Osteocyte (in vitro differentiated cells): ENCODE data around the gene CCNY. TPM values are rescaled to one million over a fixed set of nuclear protein-coding genes. Genes with fewer than 3 reads are reported as not detected.

ENCODE experiments used
- DNase-seq: peaks from one replicate; pipeline ENCODE4 v3.0.0; 2021; ENCODE audit warnings: mixed read lengths; ENCODE audit not compliant: unreplicated experiment; ENCODE audit errors: extremely low spot score
- H3K27ac Mint-ChIP-seq: one replicate; pipeline ENCODE4 v1.8.0; 2021; ENCODE audit warnings: mild to moderate bottlenecking, mixed read lengths; ENCODE audit not compliant: unreplicated experiment
- H3K27me3 Mint-ChIP-seq: one replicate; pipeline ENCODE4 v1.8.0; 2021; ENCODE audit warnings: mixed read lengths; ENCODE audit not compliant: unreplicated experiment
- H3K36me3 Mint-ChIP-seq: one replicate; pipeline ENCODE4 v1.8.0; 2021; ENCODE audit warnings: mixed read lengths; ENCODE audit not compliant: unreplicated experiment
- H3K4me1 Mint-ChIP-seq: one replicate; pipeline ENCODE4 v1.8.0; 2021; ENCODE audit warnings: mixed read lengths; ENCODE audit not compliant: unreplicated experiment
- H3K4me3 Mint-ChIP-seq: one replicate; pipeline ENCODE4 v1.8.0; 2021; ENCODE audit warnings: mild to moderate bottlenecking, moderate library complexity, mixed read lengths; ENCODE audit not compliant: unreplicated experiment
- H3K9me3 Mint-ChIP-seq: one replicate; pipeline ENCODE4 v1.8.0; 2021; ENCODE audit warnings: mixed read lengths; ENCODE audit not compliant: unreplicated experiment
- CTCF ChIP-seq: fragments of 200-600 bp; sonication (generic); IDR thresholded peaks from 2 replicates; pipeline ENCODE4 v1.5.0; 2021; ENCODE audit warnings: antibody characterized with exemption, mild to moderate bottlenecking, moderate library complexity
- long read RNA-seq: library from polyadenylated mRNA; unstranded; transcript quantifications from one replicate; pipeline ENCODE4 v2.0.0, GENCODE V29; 2021
- total RNA-seq: library from RNA; stranded (reverse); gene quantifications from 2 replicates; pipeline ENCODE4 v1.2.1, GENCODE V29; 2021

The CCNY gene
- total RNA-seq: 72.0 and 76.4 TPM in 2 replicates
- long read RNA-seq, transcript CCNY-203 (10 exons, 3,960 nt): major isoform, 5 of 31 reads
- long read RNA-seq, partial matches to known transcripts: 7 of 31 reads
- long read RNA-seq, other reads (novel, unspliced or antisense): 19 of 31 reads

DNA sequence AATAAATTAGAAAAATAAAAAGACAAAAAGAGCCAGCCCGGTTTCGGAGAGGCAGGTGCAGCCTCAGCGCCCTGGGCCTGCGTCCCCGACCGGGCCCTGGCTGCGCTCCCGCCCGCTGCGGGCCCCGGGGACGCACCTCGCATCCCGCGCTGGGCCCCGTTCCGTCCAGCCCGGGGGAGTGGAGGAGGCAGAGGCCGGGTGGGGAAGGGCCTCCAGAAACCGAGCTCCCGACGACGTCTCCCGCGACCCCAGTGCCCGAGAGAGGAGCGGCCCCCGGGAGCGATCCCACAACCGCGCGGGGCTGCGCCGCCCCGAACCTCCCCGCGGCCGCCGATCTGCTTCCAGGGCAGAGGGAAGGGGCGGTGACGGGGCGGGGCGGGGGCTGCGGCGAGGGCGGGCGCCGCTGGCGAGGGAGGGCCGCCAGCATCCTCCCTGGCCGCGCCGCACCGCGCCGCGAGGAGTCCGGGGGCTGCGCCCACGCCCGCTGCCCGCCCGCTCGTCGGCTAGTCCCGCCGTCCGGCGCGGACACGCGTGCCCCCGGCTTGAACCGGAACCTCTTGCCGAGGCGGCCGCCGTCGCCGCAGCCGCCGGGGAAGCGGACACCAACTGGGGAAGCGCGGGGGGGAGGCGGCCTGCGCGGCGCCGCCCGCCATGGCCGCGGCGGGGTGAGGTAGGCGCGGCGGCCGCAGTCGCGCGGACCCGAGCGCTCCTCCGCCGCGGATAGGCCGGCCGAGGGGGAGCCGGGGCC, at the start of gene CCNY:
TSS of gene CCNY (plus strand) at position 426 of the 748 bp plus-strand sequence. CDS start 545 bp downstream, outside the sequence.
- Mint-ChIP-seq H3K4me3 (peak within 1 kb of the TSS; percentile 89), H3K27ac (peak within 1 kb of the TSS; percentile 83), H3K36me3 (peaks cover 8% of the 10 kb centered on the region), H3K4me1 (peaks cover 59% of the 10 kb centered on the region), H3K9me3 (no peaks in the 10 kb centered on the region), H3K27me3 (no peaks in the 10 kb centered on the region)
- peak; percentile 87 for DNase-seq
- no peak for TF ChIP-seq CTCF

DNA sequence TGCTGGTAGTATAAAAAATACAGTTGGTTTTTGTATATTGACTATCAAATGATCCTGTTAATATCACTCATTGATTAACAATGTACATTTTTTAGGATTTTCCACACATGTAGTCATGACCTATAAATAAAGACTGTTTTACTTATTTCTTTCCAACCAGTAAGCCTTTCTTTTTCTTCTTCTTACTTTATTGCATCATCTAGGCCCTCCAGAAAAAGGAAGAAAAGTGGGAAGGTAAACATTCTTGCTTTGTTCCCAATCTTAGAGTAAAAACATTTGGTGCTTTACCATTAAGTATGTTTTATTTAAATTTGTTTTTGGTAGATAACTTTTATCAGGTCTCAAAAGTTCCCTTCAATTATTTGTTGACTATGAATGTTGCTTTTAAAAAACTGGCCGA, 47.1 kb upstream of the CCNY start:
- Mint-ChIP-seq H3K4me3 (no peak overlapping the region), H3K4me1 (no peaks in the 10 kb centered on the region), H3K36me3 (no peaks in the 10 kb centered on the region), H3K27ac (no peak overlapping the region), H3K9me3 (no peaks in the 10 kb centered on the region), H3K27me3 (peaks cover 11% of the 10 kb centered on the region)
- TF ChIP-seq CTCF: no peak
- DNase-seq: no peak

DNA sequence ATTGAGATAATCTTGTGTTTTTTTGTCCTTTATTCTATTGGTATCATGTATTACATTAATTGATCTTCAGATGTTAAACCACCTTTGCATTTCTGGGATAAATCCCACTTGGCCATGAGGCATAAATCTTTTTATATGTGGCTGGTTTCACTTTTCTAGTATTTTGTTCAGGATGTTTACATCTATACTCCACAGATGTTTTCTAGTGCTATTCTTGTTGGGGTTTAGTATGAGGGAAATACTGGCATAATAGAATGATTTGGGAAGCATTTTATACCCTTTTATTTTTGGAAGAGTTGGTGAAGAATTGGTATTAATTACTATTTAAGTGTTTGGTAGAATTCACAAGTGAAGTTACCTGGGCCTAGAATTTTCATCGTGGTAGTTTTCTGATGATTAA, 41.8 kb upstream of the CCNY start:
- Mint-ChIP-seq H3K36me3 (no peaks in the 10 kb centered on the region), H3K9me3 (peaks cover 13% of the 10 kb centered on the region), H3K27ac (no peak overlapping the region), H3K4me3 (no peak overlapping the region), H3K27me3 (peaks cover 13% of the 10 kb centered on the region), H3K4me1 (no peaks in the 10 kb centered on the region)
- DNase-seq: no peak
- no peak for TF ChIP-seq CTCF

- no peak overlapping the region for H3K27ac Mint-ChIP-seq
These were observed 37.3 kb upstream of the CCNY start for GRCh38 chr10:35299016-35299415.

More at GRCh38 chr10:35299016-35299415, 37.3 kb upstream of the CCNY start:
- TF ChIP-seq CTCF: no peak
- H3K4me1 Mint-ChIP-seq: peaks cover 8% of the 10 kb centered on the region
- H3K4me3 Mint-ChIP-seq: no peak overlapping the region
- no peak for DNase-seq
- peaks cover 13% of the 10 kb centered on the region for H3K9me3 Mint-ChIP-seq
- peaks cover 8% of the 10 kb centered on the region for H3K27me3 Mint-ChIP-seq
- no peaks in the 10 kb centered on the region for H3K36me3 Mint-ChIP-seq
